NCI-H2227 treated with DMSO at 0.1 percent for 48 hours (cell line): Measurements from ENCODE around the gene VKORC1L1.
"Not testable (repeated sequence)": the region's sequence is repeated elsewhere in the genome, so short reads cannot be mapped to it uniquely, and the experiment has no call there.

ENCODE experiments used
- DNase-seq: peaks from one replicate; lab custom pipeline; 2025; lab: John Stamatoyannopoulos, UW

Gene VKORC1L1

DNA sequence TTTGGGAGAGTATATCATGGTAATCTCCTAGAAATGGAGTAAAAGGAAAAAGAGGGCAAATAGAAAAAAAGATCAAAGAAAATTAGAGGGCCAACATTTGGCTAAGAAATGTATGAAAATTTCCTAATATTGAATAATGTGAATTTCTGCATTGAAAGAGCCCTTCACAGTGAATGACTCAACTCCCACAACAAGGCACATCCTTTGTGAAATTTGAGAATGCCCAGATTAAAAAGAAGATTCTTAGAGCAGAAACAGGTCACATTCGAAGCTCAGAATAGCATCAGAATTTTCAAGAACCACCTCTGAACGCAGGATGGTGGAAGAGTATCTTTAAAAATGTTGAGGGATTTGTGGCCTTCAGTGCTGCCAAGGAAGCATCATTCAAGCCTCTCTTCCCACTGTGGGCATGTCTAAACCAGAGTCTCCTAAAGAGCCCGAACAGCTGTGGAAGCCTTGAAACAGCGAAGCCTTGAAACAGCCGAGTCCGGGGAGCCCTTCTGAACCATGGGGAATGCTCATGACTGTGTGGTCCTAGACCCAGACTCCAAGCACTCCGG is 65.5 kb downstream of the VKORC1L1 start:
- no peak for DNase-seq

DNA sequence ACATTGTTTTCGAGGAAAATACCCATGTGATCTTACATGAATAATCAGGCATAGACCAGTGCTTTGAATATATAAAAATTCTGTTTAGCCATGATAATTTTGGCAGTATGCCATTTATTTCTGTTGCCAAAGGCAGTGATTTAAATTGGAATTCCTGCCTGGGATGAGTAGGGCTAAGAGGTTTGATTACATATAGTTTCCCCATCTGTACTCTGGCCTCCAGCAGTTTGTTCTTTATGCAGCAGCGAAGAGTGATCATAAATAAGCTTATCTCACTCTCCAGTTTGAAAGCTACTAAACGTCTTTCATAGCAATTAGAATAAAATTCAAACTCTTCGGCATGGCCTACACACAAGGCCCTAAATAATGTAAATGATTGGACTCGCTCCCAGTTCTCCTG is 72.9 kb downstream of the VKORC1L1 start:
- not testable (repeated sequence) for DNase-seq

DNA sequence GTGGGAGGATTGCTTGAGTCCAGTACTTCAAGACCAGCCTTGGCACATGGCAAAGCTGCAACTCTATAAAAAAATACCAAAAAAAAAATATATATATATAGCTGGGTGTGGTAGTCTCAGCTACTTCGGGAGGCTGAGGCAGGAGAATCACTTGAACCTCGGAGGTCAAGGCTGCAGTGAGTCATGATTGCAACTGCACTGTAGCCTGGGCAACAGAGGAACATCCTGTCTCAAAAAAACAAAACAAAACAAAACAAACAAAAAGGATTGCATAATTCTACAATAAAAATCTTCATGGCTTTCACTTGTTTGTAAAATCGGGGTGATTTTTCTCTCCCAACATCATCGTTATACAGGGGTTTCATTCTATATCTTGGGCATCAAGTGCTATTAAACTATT is 74.0 kb downstream of the VKORC1L1 start:
- DNase-seq = no peak

DNA sequence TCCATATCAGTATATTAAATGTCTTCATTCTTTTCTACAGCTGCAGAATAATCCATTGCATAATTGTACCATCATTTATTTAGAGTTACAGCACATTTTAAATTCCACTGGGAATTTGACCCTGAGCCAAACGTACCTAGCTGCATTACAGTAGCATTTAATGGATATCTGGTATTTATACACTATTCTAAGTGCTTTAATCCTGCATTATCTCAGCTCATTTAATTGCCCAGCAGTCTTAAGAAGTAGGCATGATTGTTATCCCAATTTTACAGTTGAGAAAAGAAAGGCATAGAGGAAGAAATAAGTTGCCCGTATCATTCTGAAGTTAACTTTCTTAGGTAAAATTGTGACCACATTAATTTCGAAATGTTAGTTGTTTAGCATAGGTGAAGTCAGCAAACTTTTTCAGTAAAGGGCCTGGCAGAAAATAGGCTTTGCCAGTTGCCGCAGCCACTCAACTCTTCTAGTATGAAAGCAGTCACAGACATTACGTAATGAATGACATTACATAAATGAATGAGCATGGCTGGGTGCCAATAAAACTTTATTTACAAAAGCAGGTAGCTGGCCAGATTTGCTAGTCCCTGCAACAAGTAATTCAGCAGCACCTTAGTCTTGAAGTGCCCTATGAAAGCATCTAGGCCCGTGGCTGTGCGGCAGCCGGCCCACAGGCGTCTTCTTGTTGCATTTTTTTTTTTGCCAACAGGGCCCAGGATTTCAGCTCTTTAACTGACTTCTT is 79.1 kb downstream of the VKORC1L1 start:
- DNase-seq = no peak

DNA sequence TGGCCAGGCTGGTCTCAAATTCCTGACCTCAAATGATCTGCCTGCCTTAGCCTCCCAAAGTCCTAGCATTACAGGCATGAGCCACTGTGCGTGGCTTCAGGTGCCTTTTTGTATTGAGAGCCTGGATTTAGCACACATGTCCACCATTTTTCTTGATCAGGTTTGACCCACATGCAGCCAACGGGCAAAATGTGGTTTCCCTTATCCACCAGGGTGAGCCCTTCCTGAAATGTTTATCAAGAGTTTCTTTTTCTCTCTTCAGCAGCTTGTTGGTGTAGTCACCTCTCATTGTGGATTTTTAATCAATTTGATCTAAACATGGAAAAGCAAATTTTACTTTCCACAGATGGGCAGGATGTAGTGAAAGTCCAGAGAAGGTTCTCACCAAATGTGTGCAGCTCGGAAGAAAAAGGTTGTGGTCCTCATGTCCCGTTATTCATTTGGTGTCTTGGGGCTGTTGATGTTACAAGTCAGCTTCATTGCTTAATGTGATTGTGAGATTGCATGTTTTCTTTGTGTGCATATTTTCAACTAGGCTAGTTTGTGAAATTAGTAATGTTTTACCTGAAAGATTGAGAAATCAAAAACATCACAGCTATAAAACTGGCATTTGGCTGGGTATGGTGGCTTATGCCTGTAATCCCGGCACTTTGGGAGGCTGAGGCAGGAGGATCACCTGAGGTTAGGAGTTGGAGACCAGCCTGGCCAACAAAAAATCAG is 80.3 kb downstream of the VKORC1L1 start:
- no peak for DNase-seq

DNA sequence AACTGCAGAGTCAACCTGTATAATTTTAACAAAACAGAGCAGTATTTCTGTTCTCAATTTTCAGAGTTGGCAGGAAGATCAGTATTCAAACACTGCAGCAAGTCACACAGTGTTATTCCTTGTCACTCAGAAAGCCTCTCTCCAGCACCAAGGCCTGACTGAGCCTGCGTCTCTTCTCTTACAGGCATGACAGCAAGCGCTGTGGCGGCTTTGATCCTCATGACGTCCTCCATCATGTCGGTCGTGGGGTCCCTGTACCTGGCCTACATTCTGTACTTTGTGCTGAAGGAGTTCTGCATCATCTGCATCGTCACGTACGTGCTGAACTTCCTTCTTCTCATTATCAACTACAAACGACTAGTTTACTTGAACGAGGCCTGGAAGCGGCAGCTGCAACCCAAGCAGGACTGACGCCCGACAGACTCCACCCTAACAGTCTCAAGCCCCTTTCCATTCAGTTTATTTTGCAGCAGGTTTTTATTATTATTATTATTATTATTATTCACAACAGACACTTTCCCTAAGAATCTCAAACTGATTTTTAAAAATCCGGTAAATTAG is 81.1 kb downstream of the VKORC1L1 start:
- no peak for DNase-seq

DNA sequence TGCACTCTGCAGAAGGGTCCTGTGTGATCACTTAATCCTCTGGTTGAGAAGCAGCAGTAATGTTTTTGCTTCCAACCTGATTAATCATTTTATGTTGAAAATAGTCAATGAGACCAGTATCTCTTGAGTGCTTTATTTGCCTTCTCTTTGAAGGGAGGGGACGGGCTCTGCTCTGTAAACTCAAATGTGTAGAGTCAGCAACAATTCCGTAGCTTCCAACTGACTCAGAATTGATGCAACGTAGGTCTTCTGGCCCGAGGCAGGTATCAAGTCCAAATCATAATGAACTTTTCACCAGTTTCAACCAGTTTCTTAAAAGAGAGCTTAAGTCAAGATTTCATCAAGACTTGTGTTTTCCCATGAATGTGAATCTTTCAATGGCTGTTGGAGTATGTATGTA is 82.8 kb downstream of the VKORC1L1 start:
- DNase-seq = no peak

DNA sequence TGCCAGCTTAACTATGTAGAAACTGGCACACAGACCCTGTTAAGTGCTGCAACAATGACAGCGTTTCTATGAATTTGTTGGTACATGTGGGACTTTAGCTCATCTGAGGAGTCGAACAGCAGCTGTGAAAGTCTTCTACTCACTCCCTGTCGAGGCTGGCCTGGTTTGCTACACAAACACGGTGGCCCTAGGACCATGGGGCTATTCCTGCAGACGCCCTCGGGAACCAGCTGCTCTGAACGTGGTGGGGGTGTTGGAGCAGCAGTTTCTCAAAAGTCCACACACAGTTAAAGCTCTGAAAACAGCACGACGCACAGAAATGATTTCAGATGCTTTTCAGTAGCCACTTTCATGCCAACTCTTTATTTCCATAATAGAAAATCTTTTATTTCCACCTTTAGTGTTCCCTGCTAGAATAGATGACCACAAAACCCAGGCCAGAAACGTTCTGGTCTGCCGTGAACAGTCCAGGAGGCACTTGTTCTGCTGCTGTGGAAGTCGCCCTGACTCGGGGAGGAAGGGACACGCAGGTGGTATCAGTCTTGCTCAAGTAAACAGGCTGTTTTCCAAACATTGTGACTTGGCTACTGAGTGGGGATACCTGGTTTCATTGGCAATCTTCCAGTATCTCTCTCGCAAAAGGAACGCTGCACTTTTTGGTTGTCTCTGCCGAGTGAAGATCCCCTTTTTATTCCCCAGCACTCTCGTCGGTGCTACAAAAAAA is 87.6 kb downstream of the VKORC1L1 start:
- no peak for DNase-seq

DNA sequence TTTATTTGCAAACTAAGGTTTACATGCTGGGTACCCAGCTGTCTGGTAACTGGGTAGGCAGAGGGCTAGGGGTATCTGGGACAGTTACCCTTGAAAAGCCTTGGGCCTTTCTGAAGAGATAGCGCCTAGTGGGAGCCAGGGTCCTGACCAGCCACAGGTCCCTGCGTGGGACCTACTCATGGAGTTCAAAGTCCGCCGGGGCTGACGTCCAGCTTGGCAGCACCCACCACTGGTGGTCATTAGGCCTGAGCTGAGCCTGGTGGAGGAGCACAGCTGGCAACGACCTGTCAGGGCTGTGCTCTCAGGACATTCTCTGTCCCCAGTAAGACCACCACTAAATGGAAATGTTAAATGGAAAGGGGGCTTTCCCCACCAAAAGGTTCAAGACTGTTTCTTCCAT is 89.2 kb downstream of the VKORC1L1 start:
- DNase-seq = no peak

DNA sequence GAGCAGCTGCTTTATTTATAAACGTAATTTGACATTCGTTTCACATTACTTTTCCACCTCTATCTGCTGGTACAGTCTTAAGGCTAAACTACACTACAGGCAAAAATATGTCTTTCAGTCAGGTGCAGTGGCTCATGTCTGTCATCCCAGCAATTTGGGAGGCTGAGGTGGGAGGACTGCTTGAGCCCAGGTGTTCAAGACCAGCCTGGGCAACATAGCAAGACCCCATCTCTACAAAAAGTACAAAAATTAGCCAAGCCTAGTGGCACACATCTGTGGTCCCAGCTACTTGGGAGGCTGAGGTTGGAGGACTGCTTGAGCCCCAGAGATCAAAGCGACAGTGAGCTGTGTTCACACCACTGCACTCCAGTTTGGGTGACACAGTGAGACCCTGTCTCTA is 91.8 kb downstream of the VKORC1L1 start:
- not testable (repeated sequence) for DNase-seq

DNA sequence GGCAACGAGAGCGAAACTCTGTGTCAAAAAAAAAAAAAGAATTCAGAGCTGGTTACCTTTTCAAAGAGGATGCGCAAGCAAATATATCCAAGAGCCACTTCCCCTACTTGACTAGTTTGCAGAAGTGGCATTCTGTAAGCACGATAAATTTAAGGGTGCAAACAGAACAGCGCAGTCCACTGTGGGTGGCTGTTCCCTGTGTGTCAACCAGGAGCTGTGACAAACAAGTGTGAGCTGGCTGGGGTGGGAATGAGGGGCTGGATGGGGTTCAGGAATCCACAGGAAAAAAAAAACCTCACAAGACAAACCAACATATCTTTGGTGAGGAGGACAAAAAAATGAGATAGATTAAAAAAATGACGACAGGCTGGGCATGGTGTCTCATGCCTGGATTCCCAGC is 93.3 kb downstream of the VKORC1L1 start:
- no peak for DNase-seq

DNA sequence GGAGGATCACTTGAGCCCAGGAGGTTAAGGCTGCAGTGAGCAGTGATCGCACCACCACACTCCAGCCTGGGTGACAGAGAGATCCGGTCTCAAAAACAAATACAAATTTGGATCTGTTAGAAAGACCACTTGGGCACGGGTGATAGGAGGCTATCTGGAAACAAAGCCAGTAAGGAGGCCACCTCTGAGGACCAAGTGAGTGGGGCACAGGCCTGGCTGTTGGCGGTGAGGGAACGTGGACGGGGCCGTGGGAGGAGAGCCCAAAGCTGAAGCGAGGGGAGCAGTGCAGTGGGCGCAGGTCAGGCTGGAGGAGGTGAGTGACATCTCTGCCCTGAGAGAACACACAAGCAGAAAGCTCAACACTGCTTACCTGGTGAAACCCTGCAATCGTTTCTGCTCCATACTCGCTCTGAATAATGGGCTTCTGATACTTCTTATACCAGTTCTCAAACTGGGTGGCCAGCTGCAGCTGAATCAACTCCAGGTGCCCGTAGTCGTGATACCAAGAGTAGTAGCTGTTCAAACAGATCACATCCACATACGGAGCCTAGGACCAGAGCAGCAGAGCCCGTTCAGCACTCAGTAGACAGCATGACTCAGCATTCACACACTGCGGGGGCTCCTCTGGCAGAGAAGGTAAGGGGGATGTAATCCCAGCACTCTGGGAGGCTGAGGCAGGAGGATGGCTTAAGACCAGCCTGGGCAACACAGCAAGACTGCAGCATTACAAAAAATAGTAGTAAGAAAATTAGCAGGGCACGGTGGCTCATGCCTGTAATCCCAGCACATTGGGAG is 94.7 kb downstream of the VKORC1L1 start:
- DNase-seq = no peak

DNA sequence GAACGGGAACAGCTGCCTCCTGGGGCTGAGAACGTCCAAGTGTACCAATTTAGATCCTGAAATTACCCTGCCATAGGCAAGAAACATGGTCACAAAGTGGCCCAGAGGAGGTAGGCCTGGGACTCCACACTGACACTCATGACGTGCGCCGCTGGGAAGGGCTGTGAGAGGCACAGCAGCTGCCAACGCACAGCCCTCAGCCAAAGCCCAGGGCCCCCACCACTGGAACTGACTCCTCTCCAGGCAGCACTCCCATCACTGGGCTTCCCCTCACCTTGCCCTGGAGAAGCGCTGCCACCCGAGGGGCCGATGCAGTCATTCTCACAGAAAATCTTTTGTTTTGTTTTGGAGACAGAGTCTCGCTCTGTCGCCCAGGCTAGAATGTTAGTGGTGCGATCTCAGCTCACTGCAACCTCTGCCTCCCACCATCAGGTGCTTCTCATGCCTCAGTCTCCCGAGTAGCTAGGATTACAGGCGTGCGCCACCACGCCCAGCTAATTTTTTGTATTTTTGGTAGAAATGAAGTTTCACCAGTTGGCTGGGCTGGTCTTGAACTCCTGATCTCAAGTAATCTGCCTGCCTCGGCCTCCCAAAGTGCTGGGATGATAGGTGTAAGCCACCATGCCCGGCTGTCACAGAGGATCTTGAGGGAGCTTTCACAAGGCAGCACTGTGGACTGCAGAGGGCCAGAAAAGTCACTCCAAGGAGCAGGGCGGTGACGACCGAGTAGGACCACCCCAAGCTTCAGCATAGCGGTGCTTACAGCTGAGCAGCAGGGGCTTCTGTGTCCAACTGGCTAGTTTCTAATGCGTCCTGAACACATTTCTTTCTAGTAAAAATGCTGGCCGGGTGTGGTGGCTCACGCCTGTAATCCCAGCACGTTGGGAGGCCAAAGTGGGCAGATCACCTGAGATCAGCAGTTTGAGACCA is 95.6 kb downstream of the VKORC1L1 start:
- no peak for DNase-seq

DNA sequence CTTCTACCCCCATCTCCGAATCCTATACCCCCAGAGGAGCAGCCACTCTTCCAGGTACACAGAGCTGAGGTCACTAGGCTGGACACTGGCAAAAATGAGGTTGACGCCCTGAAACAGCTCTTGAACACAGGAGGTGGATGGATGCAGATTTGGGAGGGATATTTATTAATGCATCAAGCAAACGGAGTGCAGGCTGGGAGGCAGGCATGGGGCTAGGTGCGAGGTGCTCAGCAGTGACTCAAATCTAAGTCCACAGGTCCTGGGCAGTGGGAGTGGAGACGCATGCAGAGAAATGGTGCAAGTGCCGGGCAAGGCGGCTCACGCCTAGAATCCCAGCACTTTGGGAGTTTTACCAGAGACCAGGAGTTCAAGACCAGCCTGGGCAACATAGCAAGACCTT is 98.1 kb downstream of the VKORC1L1 start:
- DNase-seq = no peak

DNA sequence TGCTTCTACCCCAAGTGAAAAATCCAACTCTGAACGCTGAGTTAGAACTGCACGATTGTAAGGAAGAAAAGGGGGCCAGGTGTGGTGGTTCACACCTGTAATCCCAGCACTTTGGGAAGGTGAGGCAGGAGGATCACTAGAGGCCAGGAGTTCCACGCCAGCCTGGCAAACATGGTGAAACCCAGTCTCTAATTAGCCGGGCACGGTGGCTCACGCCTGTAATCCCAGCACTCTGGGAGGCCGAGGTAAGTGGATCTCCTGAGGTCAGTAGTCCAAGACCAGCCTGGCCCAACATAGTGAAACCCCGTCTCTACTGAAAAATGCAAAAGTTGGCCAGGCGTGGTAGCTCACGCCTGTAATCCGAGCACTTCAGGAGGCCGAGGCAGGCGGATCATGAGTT is 100.1 kb downstream of the VKORC1L1 start:
- no peak for DNase-seq

DNA sequence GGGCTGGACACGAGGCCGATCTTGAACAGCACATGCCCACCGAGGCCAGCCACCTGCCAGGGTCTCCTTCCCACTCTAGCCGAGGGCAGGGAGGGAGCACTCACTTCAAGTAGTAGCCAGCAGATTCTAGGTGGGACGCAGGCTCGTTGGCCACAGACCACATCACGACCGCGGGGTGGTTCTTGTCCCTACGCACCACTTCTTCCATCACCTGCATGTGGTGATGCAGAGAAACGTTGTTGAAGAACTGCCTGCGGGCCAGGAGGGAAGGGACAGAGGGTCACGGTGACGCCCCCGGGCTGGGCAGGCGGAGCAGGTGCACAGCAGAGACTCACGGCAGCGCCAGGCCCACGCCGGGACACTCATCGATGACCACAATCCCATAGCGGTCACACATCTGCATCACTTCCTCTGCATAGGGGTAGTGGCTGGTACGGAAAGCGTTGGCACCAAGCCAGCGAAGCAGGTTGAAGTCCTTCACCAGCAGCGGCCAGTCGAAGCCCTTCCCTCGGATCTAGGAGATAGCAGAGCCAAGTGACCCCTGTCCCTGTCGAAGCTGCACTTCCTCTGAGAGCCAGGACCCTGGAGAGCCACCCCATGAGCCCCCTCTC is 101.4 kb downstream of the VKORC1L1 start:
- no peak for DNase-seq

DNA sequence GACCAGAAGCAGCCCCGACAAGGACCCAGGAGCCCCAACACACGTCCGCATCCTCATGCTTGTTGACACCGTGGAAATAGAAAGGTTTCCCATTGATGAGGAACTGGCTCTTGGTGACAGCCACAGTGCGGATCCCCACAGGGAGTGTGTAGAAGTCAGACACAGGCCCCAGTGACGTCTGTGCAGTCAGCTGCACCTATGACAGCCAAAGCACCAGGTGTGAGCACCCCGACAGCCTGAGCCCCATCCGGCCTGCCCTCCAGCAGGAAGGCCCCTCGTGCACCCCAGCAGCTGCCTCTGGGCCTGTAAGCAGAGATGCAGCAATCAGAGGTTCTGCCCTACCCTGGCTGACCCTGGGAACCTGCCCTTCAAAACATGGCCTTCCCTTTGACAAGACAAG is 102.0 kb downstream of the VKORC1L1 start:
- DNase-seq = no peak

DNA sequence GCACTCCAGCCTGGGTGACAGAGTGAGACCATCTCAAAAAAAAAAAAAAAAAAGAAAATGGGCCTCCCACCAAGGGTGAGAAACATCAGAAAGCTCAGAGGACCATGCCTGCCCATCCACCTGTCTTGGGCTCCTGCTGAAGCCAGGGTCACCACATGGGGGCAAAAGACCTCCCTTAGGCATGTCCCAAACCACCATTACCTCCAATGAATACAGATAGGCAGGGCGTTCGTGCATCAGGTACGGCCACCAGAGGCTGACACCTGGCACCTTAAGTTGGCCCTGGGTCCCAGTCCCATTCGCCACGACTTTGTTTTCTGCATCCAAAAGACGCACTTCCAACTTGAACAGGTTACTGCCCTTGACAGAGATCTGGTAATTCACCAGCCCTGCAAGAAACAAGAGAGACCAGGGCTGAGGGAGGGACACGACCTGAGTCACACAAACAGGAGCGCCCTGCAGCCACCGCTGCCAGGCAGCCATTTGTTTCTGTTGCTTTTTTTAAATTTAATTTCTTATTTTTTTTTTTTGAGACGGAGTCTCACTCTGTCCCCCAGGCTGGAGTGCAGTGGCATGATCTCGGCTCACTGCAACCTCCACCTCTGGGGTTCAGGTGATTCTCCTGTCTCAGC is 103.1 kb downstream of the VKORC1L1 start:
- no peak for DNase-seq

DNA sequence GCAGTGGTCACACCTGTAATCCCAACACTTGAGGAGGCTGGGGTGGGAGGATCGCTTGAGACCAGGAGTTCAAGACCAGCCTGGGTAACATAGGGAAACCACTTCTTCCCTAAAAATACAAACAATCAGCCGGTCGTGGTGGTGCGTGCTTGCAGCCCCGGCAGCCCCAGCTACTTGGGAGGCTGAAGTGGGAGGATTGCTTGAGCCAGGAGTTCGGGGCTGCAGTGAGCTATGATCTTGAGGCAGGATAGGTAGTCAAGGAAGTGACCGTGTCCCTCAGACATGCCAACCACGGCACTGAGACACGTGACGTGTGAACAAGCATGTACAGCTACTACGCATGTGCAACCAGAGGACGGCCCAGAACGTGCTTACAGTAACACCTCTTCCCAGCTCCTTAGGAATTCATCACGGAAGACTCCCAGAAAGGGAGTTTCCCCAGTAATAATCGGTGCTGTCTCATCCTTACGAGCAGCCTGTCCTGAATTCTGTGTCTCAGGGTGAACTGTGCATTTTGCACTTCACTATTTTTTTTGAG is 103.9 kb downstream of the VKORC1L1 start:
- DNase-seq = no peak
